K562 (cell line): ENCODE measurements around the gene ABCA4. TPM values are rescaled to one million over a fixed set of nuclear protein-coding genes. Genes with fewer than 3 reads are reported as not detected.

ENCODE experiments used
- ZBTB40 ChIP-seq, 2 experiments: fragments of 450-650 bp in 1 of 2; sonication (generic) in 1 of 2; formaldehyde crosslinking in 1 of 2; IDR thresholded peaks; 2 replicates each; pipeline versions ENCODE4 v1.7.1 to v1.9.0; 2016 to 2022; ENCODE audit warnings: inconsistent platforms in 1 of 2, mild to moderate bottlenecking in 1 of 2, missing genetic modification reagents in 1 of 2
- polyA plus RNA-seq, 8 experiments: library from polyadenylated mRNA; depleted of rRNA in 4 of 8; stranded (reverse) in 5 of 8; unstranded in 3 of 8; fragments of >200 nt; fragmentation: Nextera tagmentation in 2 of 8; fragmentation: Illumina TruSeq in 1 of 8; extraction: Ambion mirVana in 2 of 8; extraction: Trizol in 1 of 8; gene quantifications; 2 replicates each; pipeline versions ENCODE4 v1.2.1 to v1.2.3, GENCODE V29; 2011 to 2014; ENCODE audit warnings: inconsistent platforms in 1 of 8, missing spikeins in 1 of 8
- total RNA-seq, 7 experiments: library from RNA; depleted of rRNA in 6 of 7; stranded (reverse); fragments of >200 nt in 6 of 7; fragmentation: Illumina TruSeq in 2 of 7; extraction: Trizol in 2 of 7; gene quantifications; 2 replicates each; pipeline versions ENCODE4 v1.2.1 to v1.2.3, GENCODE V29; 2011 to 2021; ENCODE audit warnings: low replicate concordance in 1 of 7

Gene ABCA4
- total and polyA plus RNA-seq, 9 of the 15 experiments (the other 6 are each of a cell fraction or from before 2014, with no cell fraction given): 0.01 to 0.04 TPM; not detected in 7

GRCh38 chr1:94095112-94095637 lies 25.8 kb downstream of the ABCA4 start (continued):
- no peak for TF ChIP-seq ZBTB40 (IDR thresholded peaks at IDR 0.05)
- TF ChIP-seq ZBTB40 (CRISPR knock-in tag; IDR thresholded peaks at IDR 0.05): no peak
